Measurements from ENCODE around the gene PCCB. TPM values are rescaled to one million over a fixed set of nuclear protein-coding genes. Genes with fewer than 3 reads are reported as not detected.
A peak's percentile ranks its signal among the peaks of the same experiment; 100 is the strongest.

The PCCB gene
- total RNA-seq, 1 donor from 2014 or later = 63.6 TPM

DNA sequence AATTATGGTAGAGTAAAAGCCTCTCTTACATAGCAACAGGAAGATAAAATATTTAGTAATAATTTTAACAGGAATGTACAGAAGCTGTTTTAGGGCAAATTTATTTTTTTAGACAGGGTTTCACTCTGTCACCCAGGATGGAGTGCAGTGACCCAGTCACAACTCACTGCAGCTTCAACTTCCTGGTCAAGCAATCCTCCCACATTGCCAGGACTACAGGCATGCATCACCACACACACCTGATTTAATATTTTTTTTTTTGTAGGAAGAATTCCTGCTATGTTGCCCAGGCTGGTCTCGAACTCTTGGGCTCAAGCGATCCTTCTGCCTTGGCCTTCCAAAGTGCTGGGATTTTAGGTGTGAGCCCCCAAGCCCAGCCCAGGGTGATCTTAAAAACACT lies 61.1 kb downstream of the PCCB start:
- DNase-seq (ENCODE audit: low read depth) = peak; percentile 7
- TF ChIP-seq, protein P1, sequence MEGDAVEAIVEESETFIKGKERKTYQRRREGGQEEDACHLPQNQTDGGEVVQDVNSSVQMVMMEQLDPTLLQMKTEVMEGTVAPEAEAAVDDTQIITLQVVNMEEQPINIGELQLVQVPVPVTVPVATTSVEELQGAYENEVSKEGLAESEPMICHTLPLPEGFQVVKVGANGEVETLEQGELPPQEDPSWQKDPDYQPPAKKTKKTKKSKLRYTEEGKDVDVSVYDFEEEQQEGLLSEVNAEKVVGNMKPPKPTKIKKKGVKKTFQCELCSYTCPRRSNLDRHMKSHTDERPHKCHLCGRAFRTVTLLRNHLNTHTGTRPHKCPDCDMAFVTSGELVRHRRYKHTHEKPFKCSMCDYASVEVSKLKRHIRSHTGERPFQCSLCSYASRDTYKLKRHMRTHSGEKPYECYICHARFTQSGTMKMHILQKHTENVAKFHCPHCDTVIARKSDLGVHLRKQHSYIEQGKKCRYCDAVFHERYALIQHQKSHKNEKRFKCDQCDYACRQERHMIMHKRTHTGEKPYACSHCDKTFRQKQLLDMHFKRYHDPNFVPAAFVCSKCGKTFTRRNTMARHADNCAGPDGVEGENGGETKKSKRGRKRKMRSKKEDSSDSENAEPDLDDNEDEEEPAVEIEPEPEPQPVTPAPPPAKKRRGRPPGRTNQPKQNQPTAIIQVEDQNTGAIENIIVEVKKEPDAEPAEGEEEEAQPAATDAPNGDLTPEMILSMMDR (IDR thresholded peaks at IDR 0.05; ENCODE audit: insufficient read depth, low read length, poor library complexity, severe bottlenecking) = no peak
- Histone ChIP-seq H3K4me3 (ENCODE audit: low read depth, low read length) (no peak overlapping the region), H3K27me3 (ENCODE audit: control insufficient read depth, insufficient read depth, low read length) (no peaks in the 10 kb centered on the region), H3K36me3 (ENCODE audit: control insufficient read depth, insufficient read depth, low read length) (no peaks in the 10 kb centered on the region)

DNA sequence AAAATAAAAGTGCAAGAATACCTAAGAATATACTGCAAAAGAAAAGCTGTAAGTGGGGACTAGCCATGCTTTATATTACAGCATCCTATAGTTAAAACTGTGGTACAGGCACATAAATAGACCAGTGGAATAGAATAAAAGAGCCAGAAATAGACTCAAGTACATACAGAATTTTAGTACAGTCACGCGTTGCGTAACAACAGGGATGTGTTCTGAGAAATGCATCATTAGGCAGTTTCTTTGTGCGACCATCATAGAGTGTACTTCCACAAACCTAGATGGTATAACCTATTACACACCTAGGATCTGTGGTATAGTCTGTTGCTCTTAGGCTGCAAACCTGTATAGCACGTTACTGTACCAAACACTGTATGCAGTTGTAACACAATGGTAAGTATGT lies 61.8 kb downstream of the PCCB start:
- Histone ChIP-seq H3K27me3 (ENCODE audit: control insufficient read depth, insufficient read depth, low read length) (no peaks in the 10 kb centered on the region), H3K4me3 (ENCODE audit: low read depth, low read length) (no peak overlapping the region), H3K36me3 (ENCODE audit: control insufficient read depth, insufficient read depth, low read length) (no peaks in the 10 kb centered on the region)
- TF ChIP-seq, protein P1 (IDR thresholded peaks at IDR 0.05; ENCODE audit: insufficient read depth, low read length, poor library complexity, severe bottlenecking) = no peak
- DNase-seq (ENCODE audit: low read depth) = no peak

- Histone ChIP-seq H3K4me3 (ENCODE audit: low read depth, low read length) (no peak overlapping the region), H3K36me3 (ENCODE audit: control insufficient read depth, insufficient read depth, low read length) (no peaks in the 10 kb centered on the region), H3K27me3 (ENCODE audit: control insufficient read depth, insufficient read depth, low read length) (no peaks in the 10 kb centered on the region)
- DNase-seq (ENCODE audit: low read depth) = no peak
- TF ChIP-seq, protein P1 (IDR thresholded peaks at IDR 0.05; ENCODE audit: insufficient read depth, low read length, poor library complexity, severe bottlenecking) = no peak
Observed at GRCh38 chr3:136326316-136326715, 76.2 kb downstream of the PCCB start.

- no peaks in the 10 kb centered on the region for H3K27me3 ChIP-seq (ENCODE audit: control insufficient read depth, insufficient read depth, low read length)
- no peaks in the 10 kb centered on the region for H3K36me3 ChIP-seq (ENCODE audit: control insufficient read depth, insufficient read depth, low read length)
- TF ChIP-seq, protein P1 (IDR thresholded peaks at IDR 0.05; ENCODE audit: insufficient read depth, low read length, poor library complexity, severe bottlenecking) = no peak
- DNase-seq (ENCODE audit: low read depth) = no peak
- no peak overlapping the region for H3K4me3 ChIP-seq (ENCODE audit: low read depth, low read length)
Observed at GRCh38 chr3:136327671-136328070, 77.5 kb downstream of the PCCB start.

- no peak for DNase-seq (ENCODE audit: low read depth)
- H3K27me3 ChIP-seq (ENCODE audit: control insufficient read depth, insufficient read depth, low read length) = no peaks in the 10 kb centered on the region
- no peaks in the 10 kb centered on the region for H3K36me3 ChIP-seq (ENCODE audit: control insufficient read depth, insufficient read depth, low read length)
- TF ChIP-seq, protein P1 (IDR thresholded peaks at IDR 0.05; ENCODE audit: insufficient read depth, low read length, poor library complexity, severe bottlenecking) = no peak
- no peak overlapping the region for H3K4me3 ChIP-seq (ENCODE audit: low read depth, low read length)
Observed at GRCh38 chr3:136329593-136329992, 79.5 kb downstream of the PCCB start.

DNA sequence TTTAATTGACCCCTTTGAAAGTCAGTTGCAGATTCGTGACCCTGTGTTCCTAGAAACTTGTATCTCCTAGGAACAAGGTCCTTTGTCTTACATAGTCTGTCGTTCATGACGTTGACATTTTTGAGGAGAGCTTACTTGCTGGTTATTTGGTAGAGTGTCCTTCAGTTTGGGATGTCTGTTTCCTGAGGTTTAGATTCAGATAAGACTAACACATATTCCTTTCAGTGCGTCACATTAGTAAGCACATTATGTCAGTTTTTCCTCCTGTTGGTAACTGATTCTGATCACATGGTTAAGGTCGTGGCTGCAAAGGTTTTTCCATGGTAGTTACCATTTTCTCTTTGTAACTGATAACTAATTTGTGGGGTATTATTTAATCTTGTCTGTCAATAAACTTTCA lies 80.8 kb downstream of the PCCB start:
- H3K4me3 ChIP-seq (ENCODE audit: low read depth, low read length) = no peak overlapping the region
- TF ChIP-seq, protein P1 (IDR thresholded peaks at IDR 0.05; ENCODE audit: insufficient read depth, low read length, poor library complexity, severe bottlenecking) = no peak
- no peak for DNase-seq (ENCODE audit: low read depth)
- H3K36me3 ChIP-seq (ENCODE audit: control insufficient read depth, insufficient read depth, low read length) = no peaks in the 10 kb centered on the region
- no peaks in the 10 kb centered on the region for H3K27me3 ChIP-seq (ENCODE audit: control insufficient read depth, insufficient read depth, low read length)
